Caco-2 (cell line): ENCODE data around the gene GSE1. TPM values are rescaled to one million over a fixed set of nuclear protein-coding genes. Genes with fewer than 3 reads are reported as not detected.

ENCODE experiments used
- BruUV-seq: library from RNA; stranded (reverse); fragments of 400-500 nt; replicated peaks from 2 replicates; lab custom pipeline; 2021; lab: Mats Ljungman, UMichigan
- CTCF ChIA-PET: fragments of 300-600 bp; sonication (Branson Sonifier 250); formaldehyde crosslinking; loops from one replicate; lab custom pipeline; 2022; ENCODE audit warnings: antibody characterized with exemption; lab: Charles Lee
- POLR2A ChIA-PET: fragments of 300-600 bp; sonication (Branson Sonifier 250); formaldehyde crosslinking; loops from one replicate; lab custom pipeline; 2022; ENCODE audit warnings: antibody characterized with exemption; lab: Charles Lee
- DNase-seq, 2 experiments: peaks; one replicate each; pipeline versions ENCODE4 v3.0.0 to v3.0.0-alpha.2; 2020 to 2022
- H3K27me3 ChIP-seq: replicated peaks from 2 replicates; pipeline ENCODE4 v1.6.0; 2011; ENCODE audit warnings: low read length; ENCODE audit not compliant: control insufficient read depth, insufficient read depth
- H3K36me3 ChIP-seq: 2 replicates; pipeline ENCODE4 v1.5.1; 2011; ENCODE audit warnings: low read length; ENCODE audit not compliant: control insufficient read depth, insufficient read depth
- H3K4me1 ChIP-seq: fragments of 250-450 bp; sonication (Bioruptor Pico); 2 replicates; pipeline ENCODE4 v1.5.1; 2020; ENCODE audit warnings: mild to moderate bottlenecking
- H3K4me3 ChIP-seq: 2 replicates; pipeline ENCODE4 v1.5.1; 2011; ENCODE audit warnings: low read depth, mild to moderate bottlenecking, control low read depth, low read length
- H3K9me3 ChIP-seq: fragments of 250-450 bp; sonication (Bioruptor Pico); 2 replicates; pipeline ENCODE4 v1.5.1; 2020; ENCODE audit warnings: mild to moderate bottlenecking, moderate library complexity
- H3K27ac Mint-ChIP-seq: one replicate; pipeline ENCODE4 v1.8.0; 2022; ENCODE audit warnings: mixed read lengths; ENCODE audit not compliant: unreplicated experiment
- H3K27me3 Mint-ChIP-seq: one replicate; pipeline ENCODE4 v1.8.0; 2022; ENCODE audit warnings: mixed read lengths; ENCODE audit not compliant: insufficient read depth, unreplicated experiment
- H3K36me3 Mint-ChIP-seq: one replicate; pipeline ENCODE4 v1.8.0; 2022; ENCODE audit warnings: mild to moderate bottlenecking, mixed read lengths; ENCODE audit not compliant: insufficient read depth, unreplicated experiment
- H3K4me1 Mint-ChIP-seq: one replicate; pipeline ENCODE4 v1.8.0; 2022; ENCODE audit warnings: low read depth, mixed read lengths; ENCODE audit not compliant: unreplicated experiment
- H3K4me3 Mint-ChIP-seq: one replicate; pipeline ENCODE4 v1.8.0; 2022; ENCODE audit warnings: mild to moderate bottlenecking, moderate library complexity, mixed read lengths; ENCODE audit not compliant: unreplicated experiment
- H3K9me3 Mint-ChIP-seq: one replicate; pipeline ENCODE4 v1.8.0; 2022; ENCODE audit warnings: mixed read lengths; ENCODE audit not compliant: unreplicated experiment
- CTCF ChIP-seq, 2 experiments: fragments of 200-600 bp in 1 of 2; IDR thresholded peaks; 1 replicate in 1 of 2; 2 replicates in 1 of 2; pipeline versions ENCODE4 v1.5.1 to v1.8.0; 2011 to 2022; ENCODE audit warnings: antibody characterized with exemption in 1 of 2, control low read depth in 1 of 2, inconsistent platforms in 1 of 2, low read depth in 1 of 2, low read length in 1 of 2, mild to moderate bottlenecking in 1 of 2, moderate library complexity in 1 of 2; ENCODE audit not compliant: insufficient read depth in 1 of 2, severe bottlenecking in 1 of 2, unreplicated experiment in 1 of 2
- intact Hi-C: fragments of 100-400 bp; cut with micrococcal nuclease; formaldehyde crosslinking; loops from one replicate; pipeline ENCODE4 v1.10.0; 2022; ENCODE audit not compliant: unreplicated experiment
- total RNA-seq: library from RNA; stranded (reverse); gene quantifications from 2 replicates; pipeline ENCODE4 v1.2.3, GENCODE V29; 2022

Gene GSE1
- total RNA-seq, 1 experiment from 2014 or later: 142 TPM

- ChIA-PET CTCF (interaction anchor here (1.5 kb wide), 1 partner anchor 61 kb away, joined by 3 read pairs; no protein-coding TSS in a partner anchor), POLR2A (interaction anchor here (0.6 kb wide), 1 partner anchor 11 kb away, joined by 10 read pairs; no protein-coding TSS in a partner anchor)
- peaks cover 84% of the 10 kb centered on the region for H3K36me3 Mint-ChIP-seq
Observed at GRCh38 chr16:85656351-85657266, 43.5 kb downstream of the GSE1 start.

GRCh38 chr16:85657267-85657650 lies 44.1 kb downstream of the GSE1 start:
- ChIA-PET CTCF (interaction anchor here (1.5 kb wide), 1 partner anchor 60 kb away, joined by 3 read pairs; no protein-coding TSS in a partner anchor), POLR2A (no interaction called here)

More at GRCh38 chr16:85656351-85657266, 43.5 kb downstream of the GSE1 start:
- Histone ChIP-seq H3K4me1 (no peaks in the 10 kb centered on the region), H3K9me3 (no peaks in the 10 kb centered on the region), H3K4me3 (no peak overlapping the region), H3K36me3 (peaks cover 12% of the 10 kb centered on the region), H3K27me3 (no peaks in the 10 kb centered on the region)
- Mint-ChIP-seq H3K27me3 (no peaks in the 10 kb centered on the region), H3K9me3 (no peaks in the 10 kb centered on the region), H3K27ac (peak overlapping the region; percentile 37), H3K4me3 (no peak overlapping the region), H3K4me1 (no peaks in the 10 kb centered on the region)
- BruUV-seq: no TSS peak
- no peak for DNase-seq
- intact Hi-C loops: no loop called here
- no peak for TF ChIP-seq CTCF (IDR thresholded peaks at IDR 0.05; ENCODE audit: insufficient read depth in 1 of 2, low read depth in 1 of 2, low read length in 1 of 2, severe bottlenecking in 1 of 2, unreplicated experiment in 1 of 2)

More at GRCh38 chr16:85657267-85657650, 44.1 kb downstream of the GSE1 start:
- no peak overlapping the region for H3K27ac Mint-ChIP-seq
- peaks cover 15% of the 10 kb centered on the region for H3K36me3 ChIP-seq
- no peaks in the 10 kb centered on the region for H3K9me3 ChIP-seq
- H3K36me3 Mint-ChIP-seq: peaks cover 84% of the 10 kb centered on the region
- H3K27me3 Mint-ChIP-seq: no peaks in the 10 kb centered on the region
- no peak overlapping the region for H3K4me3 Mint-ChIP-seq
- TF ChIP-seq CTCF (IDR thresholded peaks at IDR 0.05; ENCODE audit: insufficient read depth in 1 of 2, low read depth in 1 of 2, low read length in 1 of 2, severe bottlenecking in 1 of 2, unreplicated experiment in 1 of 2): no peak
- H3K4me1 ChIP-seq: no peaks in the 10 kb centered on the region
- H3K4me1 Mint-ChIP-seq: no peaks in the 10 kb centered on the region
- DNase-seq: no peak
- no peaks in the 10 kb centered on the region for H3K27me3 ChIP-seq
- intact Hi-C loops: no loop called here
- H3K9me3 Mint-ChIP-seq: no peaks in the 10 kb centered on the region
- H3K4me3 ChIP-seq: no peak overlapping the region
- no TSS peak for BruUV-seq
